WTC11 (cell line): ENCODE data around the gene NFATC2.

Source experiments
- CTCF ChIP-seq: fragments of 200-600 bp; IDR thresholded peaks from 2 replicates; pipeline ENCODE4 v1.8.0; 2022; ENCODE audit warnings: antibody characterized with exemption
- HMGXB4 ChIP-seq: sonication (generic); formaldehyde crosslinking; IDR thresholded peaks from 2 replicates; pipeline ENCODE4 v1.8.1; 2023; ENCODE audit warnings: mild to moderate bottlenecking, moderate library complexity, missing genetic modification reagents
- JUN ChIP-seq: sonication (generic); formaldehyde crosslinking; IDR thresholded peaks from 2 replicates; pipeline ENCODE4 v1.8.0; 2023; ENCODE audit warnings: mild to moderate bottlenecking, missing genetic modification reagents
- NR2C2 ChIP-seq: sonication (generic); formaldehyde crosslinking; IDR thresholded peaks from 2 replicates; pipeline ENCODE4 v1.8.0; 2022; ENCODE audit warnings: mild to moderate bottlenecking, missing genetic modification reagents

- TF ChIP-seq JUN (CRISPR knock-in tag) (no peak), CTCF (no peak), NR2C2 (CRISPR knock-in tag) (no peak), HMGXB4 (CRISPR knock-in tag) (no peak)
Measured at GRCh38 chr20:51493346-51493791, 49.1 kb downstream of the NFATC2 start.
